HFFc6 (cell line): Measurements from ENCODE around the gene TAF3. TPM values are rescaled to one million over a fixed set of nuclear protein-coding genes. Genes with fewer than 3 reads are reported as not detected.

ENCODE experiments used
- DNase-seq: peaks from one replicate; pipeline ENCODE4 v3.0.0-alpha.2; 2018
- H3K27ac Mint-ChIP-seq: 2 replicates; pipeline ENCODE4 v1.8.0; 2020; ENCODE audit warnings: mild to moderate bottlenecking, mixed read lengths
- H3K27me3 Mint-ChIP-seq: 2 replicates; pipeline ENCODE4 v1.8.0; 2021; ENCODE audit warnings: mild to moderate bottlenecking, moderate library complexity, mixed read lengths; ENCODE audit not compliant: insufficient read depth
- H3K36me3 Mint-ChIP-seq: 2 replicates; pipeline ENCODE4 v1.8.0; 2021; ENCODE audit warnings: low read depth, mixed read lengths
- H3K4me1 Mint-ChIP-seq: 2 replicates; pipeline ENCODE4 v1.8.0; 2020; ENCODE audit warnings: low read depth, mixed read lengths
- H3K4me3 Mint-ChIP-seq: 2 replicates; pipeline ENCODE4 v1.8.0; 2020; ENCODE audit warnings: mild to moderate bottlenecking, moderate library complexity, mixed read lengths
- H3K9me3 Mint-ChIP-seq: 2 replicates; pipeline ENCODE4 v1.8.0; 2020; ENCODE audit warnings: mild to moderate bottlenecking, mixed read lengths
- total RNA-seq, 6 experiments: library from RNA; stranded (reverse); fragmentation: NEBNext Ultra II Directional; extraction: Animal tissue kit (Norgen Biotek cat#: 25700); gene quantifications; 2 replicates in 1 of 6; 3 replicates in 5 of 6; pipeline ENCODE4 v1.2.3, GENCODE V29; 2021
- TF ChIP-seq, protein P1 (sequence below): fragments of 200-600 bp; sonication (generic); IDR thresholded peaks from 2 replicates; pipeline ENCODE4 v1.5.0; 2021; ENCODE audit warnings: antibody characterized with exemption, mild to moderate bottlenecking

TAF3 gene
- total RNA-seq, 6 experiments from 2014 or later, result 8.1 to 11.3 (median 9.7) TPM

DNA sequence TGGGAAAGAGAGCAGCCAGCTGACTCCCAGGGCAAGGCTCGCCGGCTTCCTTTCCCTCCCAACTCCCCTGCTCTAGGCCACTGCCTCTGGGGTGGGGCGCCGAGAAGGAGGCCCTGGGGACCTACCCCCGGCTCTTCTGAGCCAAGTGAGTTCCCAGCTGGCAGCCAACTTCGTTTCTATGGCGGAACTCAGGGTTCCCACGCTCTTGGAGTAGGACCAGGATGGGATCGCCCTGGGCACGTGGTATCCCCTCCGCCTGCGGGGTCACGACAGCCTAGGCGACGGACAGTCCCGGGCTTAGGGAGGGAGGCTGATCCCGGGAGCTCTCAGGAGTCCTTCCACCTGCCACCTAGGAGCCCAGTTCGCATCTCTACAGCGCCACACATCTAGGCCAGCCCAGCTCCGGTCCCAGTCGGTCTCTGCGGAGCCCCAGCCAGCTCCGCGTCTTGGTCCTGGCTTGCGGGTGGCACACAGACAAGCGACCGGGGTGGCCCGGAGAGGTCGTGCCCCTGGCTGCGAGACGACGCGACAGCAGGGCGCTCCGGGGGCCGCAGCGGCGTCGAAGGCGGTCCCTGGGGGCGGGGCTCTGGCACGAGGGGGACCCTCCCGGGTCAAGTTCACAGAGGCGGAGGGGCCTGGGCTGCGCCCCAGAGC lies 215.6 kb downstream of the TAF3 start:
- Mint-ChIP-seq H3K4me1 (no peaks in the 10 kb centered on the region), H3K4me3 (no peak overlapping the region), H3K27ac (no peak overlapping the region), H3K27me3 (peaks cover 61% of the 10 kb centered on the region), H3K36me3 (no peaks in the 10 kb centered on the region; the same call in 1 of the 2 replicates), H3K9me3 (no peaks in the 10 kb centered on the region)
- no peak for DNase-seq
- TF ChIP-seq, protein P1, sequence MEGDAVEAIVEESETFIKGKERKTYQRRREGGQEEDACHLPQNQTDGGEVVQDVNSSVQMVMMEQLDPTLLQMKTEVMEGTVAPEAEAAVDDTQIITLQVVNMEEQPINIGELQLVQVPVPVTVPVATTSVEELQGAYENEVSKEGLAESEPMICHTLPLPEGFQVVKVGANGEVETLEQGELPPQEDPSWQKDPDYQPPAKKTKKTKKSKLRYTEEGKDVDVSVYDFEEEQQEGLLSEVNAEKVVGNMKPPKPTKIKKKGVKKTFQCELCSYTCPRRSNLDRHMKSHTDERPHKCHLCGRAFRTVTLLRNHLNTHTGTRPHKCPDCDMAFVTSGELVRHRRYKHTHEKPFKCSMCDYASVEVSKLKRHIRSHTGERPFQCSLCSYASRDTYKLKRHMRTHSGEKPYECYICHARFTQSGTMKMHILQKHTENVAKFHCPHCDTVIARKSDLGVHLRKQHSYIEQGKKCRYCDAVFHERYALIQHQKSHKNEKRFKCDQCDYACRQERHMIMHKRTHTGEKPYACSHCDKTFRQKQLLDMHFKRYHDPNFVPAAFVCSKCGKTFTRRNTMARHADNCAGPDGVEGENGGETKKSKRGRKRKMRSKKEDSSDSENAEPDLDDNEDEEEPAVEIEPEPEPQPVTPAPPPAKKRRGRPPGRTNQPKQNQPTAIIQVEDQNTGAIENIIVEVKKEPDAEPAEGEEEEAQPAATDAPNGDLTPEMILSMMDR, result no peak

DNA sequence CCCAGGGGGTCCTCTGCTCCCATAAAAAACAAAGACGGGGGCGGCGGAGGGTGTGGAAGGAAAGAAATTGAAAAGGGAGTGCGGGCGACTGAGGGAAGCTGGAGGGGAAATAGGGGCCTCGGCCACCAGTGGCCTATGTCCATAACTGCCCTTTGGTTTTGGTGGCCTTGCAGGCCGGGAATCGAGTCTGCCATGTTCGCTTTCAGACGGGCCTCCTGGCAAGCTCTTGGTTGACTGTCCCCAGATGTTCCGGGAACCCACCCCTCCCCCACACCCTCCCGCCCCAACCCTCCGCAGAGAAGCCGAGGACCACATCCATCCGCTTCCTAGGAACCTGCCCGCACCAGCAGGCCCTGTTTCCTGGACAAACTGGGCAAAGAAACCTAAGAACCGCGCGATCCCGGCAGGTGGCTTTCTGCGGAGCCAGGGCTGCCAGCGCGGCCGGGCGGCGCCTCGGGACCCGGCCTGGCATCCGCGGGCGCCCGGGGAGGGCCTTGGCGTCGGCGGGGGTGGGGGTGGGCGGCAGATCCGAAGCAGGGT lies 216.2 kb downstream of the TAF3 start:
- TF ChIP-seq, protein P1, result no peak
- H3K4me1 Mint-ChIP-seq, result no peaks in the 10 kb centered on the region
- no peaks in the 10 kb centered on the region for H3K9me3 Mint-ChIP-seq
- H3K27me3 Mint-ChIP-seq, result peaks cover 64% of the 10 kb centered on the region
- H3K4me3 Mint-ChIP-seq, result no peak overlapping the region
- no peak overlapping the region for H3K27ac Mint-ChIP-seq
- H3K36me3 Mint-ChIP-seq, result no peaks in the 10 kb centered on the region; the same call in 1 of the 2 replicates
- no peak for DNase-seq

DNA sequence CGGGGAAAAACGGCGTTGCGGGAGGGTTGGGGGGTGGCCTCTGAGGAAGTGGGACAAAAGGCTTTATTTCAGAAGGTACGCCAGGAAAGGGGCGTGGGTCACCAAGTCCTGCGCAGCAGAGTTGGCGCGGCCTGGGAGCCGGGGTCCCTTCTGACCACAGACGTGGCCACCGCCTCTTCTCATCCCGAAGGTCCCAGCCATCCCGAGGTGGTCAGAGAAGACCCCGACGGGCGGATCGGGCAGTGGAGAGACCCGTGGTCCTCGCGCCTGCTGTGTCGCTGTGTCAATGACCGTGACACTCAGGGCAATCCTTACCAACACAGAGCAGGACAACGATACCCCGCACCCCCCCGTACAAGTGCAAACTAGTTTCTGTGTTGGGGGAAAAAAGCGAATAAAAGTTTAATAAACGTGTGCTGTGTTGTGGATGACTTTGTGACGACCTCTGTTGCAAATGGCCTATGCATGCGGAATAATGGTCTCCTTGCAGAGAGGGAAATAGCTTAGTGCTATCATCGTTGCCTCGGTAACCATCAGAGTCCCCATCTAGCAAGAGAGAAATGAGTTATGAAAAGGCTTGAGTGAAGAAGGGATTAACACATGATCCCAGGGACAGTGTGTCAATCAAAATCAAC lies 216.8 kb downstream of the TAF3 start:
- no peak overlapping the region for H3K27ac Mint-ChIP-seq

DNA sequence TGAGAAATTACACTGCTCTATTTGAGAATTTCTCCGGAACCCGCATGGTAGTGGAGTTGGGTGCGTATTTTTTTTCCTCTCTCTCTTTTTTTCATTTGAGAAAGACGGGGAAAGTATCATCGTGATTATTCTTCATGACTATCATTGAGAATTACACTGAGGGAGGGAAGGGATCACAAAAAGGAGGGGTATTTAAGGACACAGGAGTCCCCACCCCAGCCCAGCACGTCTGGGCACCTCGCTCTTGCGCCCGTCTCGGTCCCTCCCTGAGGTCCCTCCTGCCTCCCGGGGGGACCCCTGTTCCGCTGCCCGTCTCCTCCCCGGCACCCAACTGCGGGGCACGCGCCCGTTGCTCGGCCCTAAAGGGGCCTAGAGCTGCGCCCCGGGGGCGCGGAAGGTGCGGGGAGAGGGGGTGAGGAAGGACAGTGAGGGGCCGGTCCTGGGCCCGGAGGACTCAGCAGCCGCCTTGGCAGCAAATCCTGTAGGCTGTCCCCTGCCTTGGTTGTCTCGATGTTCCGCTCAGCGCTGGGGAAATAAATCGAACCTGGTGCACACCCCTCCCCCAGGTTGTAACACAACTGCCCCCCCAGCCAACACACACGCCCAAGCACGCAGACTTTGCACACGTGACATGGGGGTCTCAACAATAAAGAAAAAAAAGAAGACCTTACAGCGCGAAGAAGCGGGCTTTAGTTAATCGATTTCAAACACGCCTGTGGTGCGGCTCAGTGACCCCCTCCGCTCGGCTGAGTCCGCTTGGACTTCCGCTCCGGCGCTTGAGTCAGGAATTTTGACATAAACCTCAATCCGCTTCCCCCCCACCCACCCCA lies 217.6 kb downstream of the TAF3 start:
- Mint-ChIP-seq H3K27me3 (peaks cover 64% of the 10 kb centered on the region), H3K27ac (no peak overlapping the region), H3K36me3 (no peaks in the 10 kb centered on the region; the same call in 1 of the 2 replicates), H3K9me3 (no peaks in the 10 kb centered on the region), H3K4me1 (no peaks in the 10 kb centered on the region), H3K4me3 (no peak overlapping the region)
- TF ChIP-seq, protein P1, result no peak
- DNase-seq, result no peak

More for the DNA sequence above, 216.8 kb downstream of the TAF3 start:
- no peaks in the 10 kb centered on the region for H3K4me1 Mint-ChIP-seq
- TF ChIP-seq, protein P1, result no peak
- DNase-seq, result no peak
- peaks cover 66% of the 10 kb centered on the region for H3K27me3 Mint-ChIP-seq
- no peak overlapping the region for H3K4me3 Mint-ChIP-seq
- H3K9me3 Mint-ChIP-seq, result no peaks in the 10 kb centered on the region
- H3K36me3 Mint-ChIP-seq, result no peaks in the 10 kb centered on the region; the same call in 1 of the 2 replicates

DNA sequence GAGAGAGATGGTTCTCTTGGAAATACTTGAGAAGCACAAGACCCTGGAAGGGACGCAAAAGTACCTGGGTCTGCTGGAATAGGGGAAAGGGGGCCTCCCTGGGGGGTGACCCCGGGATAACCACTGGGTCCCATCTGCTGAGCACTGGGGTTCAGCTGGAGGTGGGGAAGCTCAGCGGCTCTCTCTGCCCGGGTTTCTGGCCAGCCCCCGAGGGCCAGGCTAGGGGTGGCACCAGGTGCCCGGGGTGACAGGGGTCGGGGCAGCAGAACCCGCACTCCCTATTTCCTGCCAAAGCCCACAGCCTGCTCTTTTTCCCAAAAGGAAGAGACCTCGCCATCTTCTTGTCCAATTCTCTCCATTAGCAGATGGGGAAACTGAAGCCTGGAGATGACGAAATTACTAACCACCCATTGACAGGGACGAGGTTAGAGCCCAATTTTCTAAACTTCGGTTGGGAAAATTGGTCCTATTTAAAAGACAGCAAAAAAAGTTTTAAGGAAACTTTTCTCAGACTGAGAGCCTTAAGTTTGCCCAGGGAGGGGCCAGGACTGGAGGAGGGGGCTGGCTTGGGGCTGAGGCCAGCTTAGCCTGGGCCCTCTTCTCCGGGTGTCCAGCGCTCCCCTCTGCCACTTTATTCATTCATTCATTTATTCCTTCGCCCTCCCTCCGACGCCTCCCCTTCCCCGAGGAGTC lies 218.3 kb downstream of the TAF3 start:
- Mint-ChIP-seq H3K4me3 (no peak overlapping the region), H3K4me1 (no peaks in the 10 kb centered on the region), H3K36me3 (no peaks in the 10 kb centered on the region; the same call in 1 of the 2 replicates), H3K27ac (no peak overlapping the region), H3K9me3 (no peaks in the 10 kb centered on the region), H3K27me3 (peaks cover 65% of the 10 kb centered on the region)
- no peak for DNase-seq
- TF ChIP-seq, protein P1, result no peak
